K562 (cell line): ENCODE measurements around the gene SLC25A1. TPM values are rescaled to one million over a fixed set of nuclear protein-coding genes. Genes with fewer than 3 reads are reported as not detected.
A peak's percentile ranks its signal among the peaks of the same experiment; 100 is the strongest.

ENCODE experiments used
- ATAC-seq: fragments of 200-7000 bp; cut with Tn5 transposase; 3 replicates; pipeline ENCODE4 v1.9.1; 2020; ENCODE audit warnings: moderate library complexity
- BruUV-seq: library from RNA; stranded (reverse); fragments of 400-500 nt; replicated peaks from 2 replicates; lab custom pipeline; 2021; lab: Mats Ljungman, UMichigan
- CTCF ChIA-PET: fragments of 300-600 bp; formaldehyde crosslinking; extraction: SDS; loops from one replicate; lab custom pipeline; 2021; ENCODE audit warnings: low intra/inter-chr PET ratio; lab: Yijun Ruan, JAX
- POLR2A ChIA-PET: fragments of 300-600, 350-650 bp; sonication (Branson Sonifier 250); formaldehyde crosslinking; extraction: SDS; loops from one replicate; lab custom pipeline; 2021; ENCODE audit warnings: antibody characterized with exemption, inconsistent platforms; lab: Yijun Ruan, JAX
- DNase-seq, 4 experiments: peaks; one replicate each; pipeline versions ENCODE4 v3.0.0 to v3.0.0-alpha.2; 2011 to 2018; ENCODE audit warnings: low spot score in 3 of 4, mixed read lengths in 3 of 4; ENCODE audit errors: extremely low read depth in 1 of 4
- FAIRE-seq: peaks from 2 replicates; lab custom pipeline; 2011; peaks lifted over from hg19 to GRCh38; lab: Jason Lieb, UNC
- H2AFZ ChIP-seq: 2 replicates; pipeline ENCODE4 v1.6.0; 2011; ENCODE audit warnings: low read depth, low read length, control low read depth, inconsistent platforms
- H3K27ac ChIP-seq: fragments of 200-600 bp; 3 replicates; pipeline ENCODE4 v1.8.0; 2011; ENCODE audit warnings: low read depth, mild to moderate bottlenecking, control low read depth, inconsistent platforms, low read length, moderate library complexity, mixed read lengths; ENCODE audit errors: extremely low read depth
- H3K27me3 ChIP-seq, 2 experiments: fragments of 300-600 bp in 1 of 2; 2 replicates in 1 of 2; 3 replicates in 1 of 2; pipeline versions ENCODE4 v1.6.0 to v1.8.0; 2011; ENCODE audit warnings: inconsistent platforms in 2 of 2, low read length in 2 of 2, mild to moderate bottlenecking in 1 of 2, mixed read lengths in 1 of 2, moderate library complexity in 1 of 2; ENCODE audit not compliant: control insufficient read depth in 2 of 2, insufficient read depth in 2 of 2
- H3K36me3 ChIP-seq: fragments of 300-600 bp; 3 replicates; pipeline ENCODE4 v1.8.0; 2011; ENCODE audit warnings: mild to moderate bottlenecking, low read length, inconsistent platforms; ENCODE audit not compliant: control insufficient read depth, insufficient read depth
- H3K4me1 ChIP-seq, 2 experiments: fragments of 200-600 bp in 1 of 2; replicated peaks in 1 of 2; 2 replicates in 1 of 2; 3 replicates in 1 of 2; pipeline versions ENCODE4 v1.5.1 to v1.8.0; 2011; ENCODE audit warnings: inconsistent platforms in 2 of 2, low read length in 2 of 2, mild to moderate bottlenecking in 1 of 2, mixed read lengths in 1 of 2, moderate library complexity in 1 of 2; ENCODE audit not compliant: control insufficient read depth in 2 of 2, insufficient read depth in 2 of 2
- H3K4me2 ChIP-seq: 2 replicates; pipeline ENCODE4 v1.6.1; 2011; ENCODE audit warnings: low read length, control low read depth, inconsistent platforms, mixed read lengths; ENCODE audit not compliant: insufficient read depth
- H3K4me3 ChIP-seq: fragments of 200-600 bp; sonication (generic), shearing (Covaris generic); 2 replicates; pipeline ENCODE4 v1.5.1; 2016; ENCODE audit warnings: control low read depth, inconsistent platforms
- H3K79me2 ChIP-seq: fragments of 200-600 bp; 3 replicates; pipeline ENCODE4 v1.8.0; 2011; ENCODE audit warnings: low read length, inconsistent platforms; ENCODE audit not compliant: control insufficient read depth, insufficient read depth
- H3K9ac ChIP-seq, 2 experiments: 2 replicates each; pipeline versions ENCODE4 v1.6.0 to v1.6.1; 2011; ENCODE audit warnings: low read depth in 2 of 2, low read length in 2 of 2, control low read depth in 1 of 2, inconsistent platforms in 1 of 2, mild to moderate bottlenecking in 1 of 2, mixed read lengths in 1 of 2; ENCODE audit not compliant: insufficient read depth in 1 of 2
- H3K9me1 ChIP-seq: one replicate; pipeline ENCODE4 v1.6.0; 2011; ENCODE audit warnings: inconsistent platforms, mild to moderate bottlenecking, low read length, moderate library complexity; ENCODE audit not compliant: control insufficient read depth, insufficient read depth
- H3K9me3 ChIP-seq: replicated peaks from 2 replicates; pipeline ENCODE4 v1.5.1; 2011; ENCODE audit warnings: low read depth, low read length, inconsistent platforms; ENCODE audit not compliant: control insufficient read depth, insufficient read depth
- H4K20me1 ChIP-seq: replicated peaks from 2 replicates; pipeline ENCODE4 v1.6.1; 2011; ENCODE audit warnings: low read length, inconsistent platforms, mixed read lengths; ENCODE audit not compliant: control insufficient read depth, insufficient read depth
- ATF3 ChIP-seq, 2 experiments: fragments of 450-650 bp in 1 of 2; sonication (generic) in 1 of 2; formaldehyde crosslinking in 1 of 2; IDR thresholded peaks in 1 of 2; conservative IDR thresholded peaks in 1 of 2; 2 replicates each; pipeline versions ENCODE4 v1.6.1 to v1.8.1; 2016 to 2023; ENCODE audit warnings: mild to moderate bottlenecking in 2 of 2, moderate library complexity in 2 of 2, inconsistent platforms in 1 of 2, missing genetic modification reagents in 1 of 2
- CHD1 ChIP-seq: fragments of 200-600 bp; sonication (generic); IDR thresholded peaks from one replicate; pipeline ENCODE4 v1.6.1; 2012; ENCODE audit warnings: mild to moderate bottlenecking, moderate library complexity, low read length, inconsistent platforms
- CREB3 ChIP-seq: fragments of 450-650 bp; conservative IDR thresholded peaks from 2 replicates; pipeline ENCODE4 v1.6.1; 2016; ENCODE audit warnings: missing genetic modification characterization, low read depth, mild to moderate bottlenecking, missing compliant biosample characterization, moderate library complexity
- CXXC5 ChIP-seq: fragments of 250-450 bp; sonication (Bioruptor Pico); IDR thresholded peaks from 2 replicates; pipeline ENCODE4 v1.8.0; 2022; ENCODE audit warnings: inconsistent platforms, mild to moderate bottlenecking, moderate library complexity
- HDAC3 ChIP-seq: fragments of 450-650 bp; IDR thresholded peaks from 2 replicates; pipeline ENCODE4 v1.6.1; 2018; ENCODE audit warnings: borderline replicate concordance, mild to moderate bottlenecking, moderate library complexity; ENCODE audit not compliant: partially characterized antibody
- IRF2 ChIP-seq: sonication (generic); formaldehyde crosslinking; IDR thresholded peaks from 2 replicates; pipeline ENCODE4 v1.8.1; 2022; ENCODE audit warnings: mild to moderate bottlenecking, missing genetic modification reagents
- OTX1 ChIP-seq: fragments of 450-650 bp; formaldehyde crosslinking; IDR thresholded peaks from 2 replicates; pipeline ENCODE4 v1.4.0; 2022; ENCODE audit warnings: mild to moderate bottlenecking
- PRMT5 ChIP-seq: sonication (generic); formaldehyde crosslinking; IDR thresholded peaks from 2 replicates; pipeline ENCODE4 v1.5.0; 2020; ENCODE audit warnings: missing genetic modification reagents
- USF1 ChIP-seq: sonication (generic); formaldehyde crosslinking; IDR thresholded peaks from 2 replicates; pipeline ENCODE4 v1.9.0; 2022; ENCODE audit warnings: mild to moderate bottlenecking, missing genetic modification reagents
- YBX1 ChIP-seq: fragments of 450-650 bp; IDR thresholded peaks from 2 replicates; pipeline ENCODE4 v1.7.1; 2016; ENCODE audit warnings: mild to moderate bottlenecking
- ZNF124 ChIP-seq: sonication (generic); formaldehyde crosslinking; IDR thresholded peaks from 2 replicates; pipeline ENCODE4 v1.8.1; 2022; ENCODE audit warnings: missing genetic modification reagents
- ZNF133 ChIP-seq: fragments of 250-450 bp; sonication (Bioruptor Pico); IDR thresholded peaks from 2 replicates; pipeline ENCODE4 v1.4.0; 2020; ENCODE audit warnings: mild to moderate bottlenecking
- ZNF253 ChIP-seq: fragments of 250-450 bp; sonication (Bioruptor Pico); conservative IDR thresholded peaks from 2 replicates; pipeline ENCODE4 v1.6.1; 2021; ENCODE audit warnings: mild to moderate bottlenecking
- WGBS: fragments of 100-300 bp; shearing (Covaris generic); methylation state at CpG from one replicate; pipeline ENCODE4 v1.1.6; 2016; ENCODE audit warnings: low coverage, mixed read lengths; ENCODE audit not compliant: insufficient coverage; ENCODE audit errors: missing lambda C conversion rate; 5-methylcytosine and 5-hydroxymethylcytosine counted together
- in situ Hi-C: fragments of 300-500 bp; cut with MboI; formaldehyde crosslinking; loops from 4 replicates; pipeline ENCODE4 v1.15.0; 2018; ENCODE audit warnings: inconsistent platforms, mixed read lengths
- intact Hi-C: fragments of 100-400 bp; cut with micrococcal nuclease; formaldehyde crosslinking; loops from 2 replicates; pipeline ENCODE4 v1.14.2; 2022
- polyA plus RNA-seq, 8 experiments: library from polyadenylated mRNA; depleted of rRNA in 4 of 8; stranded (reverse) in 5 of 8; unstranded in 3 of 8; fragments of >200 nt; fragmentation: Nextera tagmentation in 2 of 8; fragmentation: Illumina TruSeq in 1 of 8; extraction: Ambion mirVana in 2 of 8; extraction: Trizol in 1 of 8; gene quantifications; 2 replicates each; pipeline versions ENCODE4 v1.2.1 to v1.2.3, GENCODE V29; 2011 to 2014; ENCODE audit warnings: inconsistent platforms in 1 of 8, missing spikeins in 1 of 8
- total RNA-seq, 7 experiments: library from RNA; depleted of rRNA in 6 of 7; stranded (reverse); fragments of >200 nt in 6 of 7; fragmentation: Illumina TruSeq in 2 of 7; extraction: Trizol in 2 of 7; gene quantifications; 2 replicates each; pipeline versions ENCODE4 v1.2.1 to v1.2.3, GENCODE V29; 2011 to 2021; ENCODE audit warnings: low replicate concordance in 1 of 7
- TF ChIP-seq, protein P1 (sequence below): fragments of 450-650 bp; IDR thresholded peaks from 2 replicates; pipeline ENCODE4 v1.7.0; 2016; ENCODE audit warnings: borderline replicate concordance
- TF ChIP-seq, protein P2 (sequence below): sonication (generic); formaldehyde crosslinking; IDR thresholded peaks from 2 replicates; pipeline ENCODE4 v1.8.1; 2022; ENCODE audit warnings: missing genetic modification reagents

SLC25A1 gene
- total and polyA plus RNA-seq, 9 of the 15 experiments (the other 6 are each of a cell fraction or from before 2014, with no cell fraction given): 11.0 to 408 (median 110) TPM

DNA sequence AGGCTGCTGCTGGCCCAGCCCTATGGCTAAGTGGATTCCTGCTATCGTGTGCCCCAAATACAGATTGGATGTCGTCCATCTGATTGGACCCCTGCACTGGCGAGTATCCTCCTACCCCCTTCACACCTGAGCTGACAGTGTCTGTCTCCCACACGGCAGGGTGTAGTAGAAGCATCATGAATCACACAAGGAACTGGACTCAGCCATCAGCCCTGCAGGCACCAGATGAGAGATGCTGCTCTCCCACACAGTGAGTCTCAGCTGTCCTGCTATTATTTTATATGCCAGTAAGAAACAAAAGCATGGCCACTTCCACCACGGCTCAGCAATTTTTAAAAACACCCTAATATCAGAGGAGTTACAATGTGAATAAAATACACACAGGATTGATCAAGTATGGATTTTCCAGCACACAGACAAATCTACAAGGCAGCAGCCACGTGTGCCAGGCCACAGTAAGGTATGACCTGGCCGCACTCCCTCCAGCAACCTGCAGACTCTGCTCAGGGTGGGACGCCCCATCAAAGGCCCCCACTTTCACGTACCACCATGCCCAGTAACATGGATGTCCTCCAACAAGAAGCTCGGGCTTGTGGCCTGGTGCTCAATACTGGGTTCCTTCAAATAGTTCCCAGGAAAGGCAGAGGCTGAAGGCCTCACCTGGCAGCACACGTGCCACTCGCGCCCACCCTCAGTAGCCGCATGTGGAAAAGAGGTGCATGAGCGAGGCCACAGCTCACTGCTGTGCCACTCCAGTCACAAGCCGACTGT lies 16.4 kb upstream of the SLC25A1 start:
- H3K4me3 ChIP-seq: no peak overlapping the region
- peaks cover 5% of the 10 kb centered on the region for H3K9me3 ChIP-seq
- in situ Hi-C loops: no loop called here
- H2AFZ ChIP-seq: no peak overlapping the region
- CTCF ChIA-PET: interaction anchor here (0.6 kb wide), 1 partner anchor 29 kb away, joined by 4 read pairs; no protein-coding TSS in a partner anchor
- BruUV-seq: no TSS peak
- H3K9ac ChIP-seq: no peak overlapping the region
- no peaks in the 10 kb centered on the region for H3K36me3 ChIP-seq
- H4K20me1 ChIP-seq: no peaks in the 10 kb centered on the region; the same call in 1 of the 2 replicates
- intact Hi-C loops: loop anchor here (2.0 kb wide), 1 partner anchor 50 kb away; the partner anchor contains the start of gene ESS2
- no peak for ATAC-seq
- no peaks in the 10 kb centered on the region for H3K9me1 ChIP-seq
- peaks cover 71 to 88% of the 10 kb centered on the region in 2 experiments for H3K27me3 ChIP-seq
- DNase-seq: no peak
- FAIRE-seq: no peak
- no peak overlapping the region for H3K4me2 ChIP-seq
- H3K79me2 ChIP-seq: no peaks in the 10 kb centered on the region
- 34% methylated on average over 16 of the region's 16 CpGs for WGBS
- POLR2A ChIA-PET: interaction anchor here (0.7 to 10.0 kb wide), 8 partner anchors 9 to 1046 kb away, joined by 3 to 191 read pairs (median 4); partner anchors contain the start of gene SLC25A1
- H3K27ac ChIP-seq: no peak overlapping the region
- peaks cover 0 to 6% of the 10 kb centered on the region in 2 experiments; a peak in 3 of 5 replicates for H3K4me1 ChIP-seq
- no peak for TF ChIP-seq HDAC3
- TF ChIP-seq PRMT5: no peak
- TF ChIP-seq ZNF124 (CRISPR knock-in tag): no peak
- TF ChIP-seq ZNF133 (CRISPR knock-in tag): no peak
- TF ChIP-seq IRF2: peak; percentile 88
- TF ChIP-seq OTX1: no peak
- TF ChIP-seq CXXC5: no peak
- no peak for TF ChIP-seq ZNF253 (CRISPR knock-in tag)
- TF ChIP-seq, protein P1, sequence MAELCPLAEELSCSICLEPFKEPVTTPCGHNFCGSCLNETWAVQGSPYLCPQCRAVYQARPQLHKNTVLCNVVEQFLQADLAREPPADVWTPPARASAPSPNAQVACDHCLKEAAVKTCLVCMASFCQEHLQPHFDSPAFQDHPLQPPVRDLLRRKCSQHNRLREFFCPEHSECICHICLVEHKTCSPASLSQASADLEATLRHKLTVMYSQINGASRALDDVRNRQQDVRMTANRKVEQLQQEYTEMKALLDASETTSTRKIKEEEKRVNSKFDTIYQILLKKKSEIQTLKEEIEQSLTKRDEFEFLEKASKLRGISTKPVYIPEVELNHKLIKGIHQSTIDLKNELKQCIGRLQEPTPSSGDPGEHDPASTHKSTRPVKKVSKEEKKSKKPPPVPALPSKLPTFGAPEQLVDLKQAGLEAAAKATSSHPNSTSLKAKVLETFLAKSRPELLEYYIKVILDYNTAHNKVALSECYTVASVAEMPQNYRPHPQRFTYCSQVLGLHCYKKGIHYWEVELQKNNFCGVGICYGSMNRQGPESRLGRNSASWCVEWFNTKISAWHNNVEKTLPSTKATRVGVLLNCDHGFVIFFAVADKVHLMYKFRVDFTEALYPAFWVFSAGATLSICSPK: no peak
- TF ChIP-seq CHD1: peak; percentile 49
- 0 out of 2 replicates have a peak, but pooled peaks have one; percentile 17 for TF ChIP-seq USF1 (CRISPR knock-in tag)
- TF ChIP-seq CREB3: no peak
- TF ChIP-seq, protein P2, sequence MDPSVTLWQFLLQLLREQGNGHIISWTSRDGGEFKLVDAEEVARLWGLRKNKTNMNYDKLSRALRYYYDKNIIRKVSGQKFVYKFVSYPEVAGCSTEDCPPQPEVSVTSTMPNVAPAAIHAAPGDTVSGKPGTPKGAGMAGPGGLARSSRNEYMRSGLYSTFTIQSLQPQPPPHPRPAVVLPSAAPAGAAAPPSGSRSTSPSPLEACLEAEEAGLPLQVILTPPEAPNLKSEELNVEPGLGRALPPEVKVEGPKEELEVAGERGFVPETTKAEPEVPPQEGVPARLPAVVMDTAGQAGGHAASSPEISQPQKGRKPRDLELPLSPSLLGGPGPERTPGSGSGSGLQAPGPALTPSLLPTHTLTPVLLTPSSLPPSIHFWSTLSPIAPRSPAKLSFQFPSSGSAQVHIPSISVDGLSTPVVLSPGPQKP (CRISPR knock-in tag): peak; percentile 43; the same call in 1 of the 2 replicates
- TF ChIP-seq YBX1: no peak
- TF ChIP-seq ATF3 (IDR thresholded peaks at IDR 0.05): no peak
- no peak for TF ChIP-seq ATF3 (CRISPR knock-in tag; conservative IDR thresholded peaks at IDR 0.05)
